Measurements from ENCODE around the gene WNT9B.
"Not testable (repeated sequence)": the region's sequence is repeated elsewhere in the genome, so short reads cannot be mapped to it uniquely, and the experiment has no call there.

The WNT9B gene

DNA sequence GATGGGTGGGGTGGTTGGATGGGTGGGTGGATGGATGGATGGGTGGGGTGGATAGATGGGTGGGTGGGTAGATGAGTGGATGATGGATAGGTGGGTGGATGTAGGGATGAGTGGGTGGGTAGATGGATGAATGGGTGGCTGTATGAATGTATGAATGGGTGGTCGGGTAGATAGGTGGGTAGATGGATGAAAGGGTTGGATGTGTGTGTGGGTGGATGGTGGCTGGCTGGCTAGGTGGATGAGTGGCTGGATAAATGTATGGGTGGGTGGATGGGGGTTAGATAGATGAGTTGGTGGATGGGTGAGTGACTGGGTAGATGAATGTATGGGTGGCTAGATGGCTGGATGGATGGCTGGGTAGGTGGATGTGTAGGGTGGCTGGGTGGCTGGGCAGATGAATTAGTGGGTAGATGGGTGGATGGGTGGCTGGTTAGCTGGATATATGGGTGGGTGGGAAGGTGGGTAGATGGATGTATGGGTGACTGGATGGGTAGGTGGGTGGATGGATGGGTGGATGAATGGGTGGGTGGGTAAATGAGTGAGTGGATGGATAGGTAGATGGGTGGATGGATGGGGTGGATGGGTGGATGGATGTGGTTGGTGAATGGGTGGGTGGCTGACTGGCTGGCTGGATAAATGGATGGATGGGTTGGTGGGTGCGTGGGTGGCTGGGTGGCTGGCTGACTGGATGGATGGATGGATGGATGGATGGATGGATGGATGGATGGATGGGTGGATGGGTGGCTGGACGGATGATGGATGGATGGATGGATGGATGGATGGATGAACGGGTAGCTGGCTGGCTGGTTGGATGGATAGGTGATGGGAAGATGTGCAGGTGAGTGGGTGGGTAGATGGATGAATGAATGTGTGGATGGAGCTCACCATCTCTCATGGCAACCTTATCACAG, 52.6 kb downstream of the WNT9B start:
- in situ Hi-C loops (cut with MboI; ENCODE audit: low sequenced_read_pairs): no loop called here

DNA sequence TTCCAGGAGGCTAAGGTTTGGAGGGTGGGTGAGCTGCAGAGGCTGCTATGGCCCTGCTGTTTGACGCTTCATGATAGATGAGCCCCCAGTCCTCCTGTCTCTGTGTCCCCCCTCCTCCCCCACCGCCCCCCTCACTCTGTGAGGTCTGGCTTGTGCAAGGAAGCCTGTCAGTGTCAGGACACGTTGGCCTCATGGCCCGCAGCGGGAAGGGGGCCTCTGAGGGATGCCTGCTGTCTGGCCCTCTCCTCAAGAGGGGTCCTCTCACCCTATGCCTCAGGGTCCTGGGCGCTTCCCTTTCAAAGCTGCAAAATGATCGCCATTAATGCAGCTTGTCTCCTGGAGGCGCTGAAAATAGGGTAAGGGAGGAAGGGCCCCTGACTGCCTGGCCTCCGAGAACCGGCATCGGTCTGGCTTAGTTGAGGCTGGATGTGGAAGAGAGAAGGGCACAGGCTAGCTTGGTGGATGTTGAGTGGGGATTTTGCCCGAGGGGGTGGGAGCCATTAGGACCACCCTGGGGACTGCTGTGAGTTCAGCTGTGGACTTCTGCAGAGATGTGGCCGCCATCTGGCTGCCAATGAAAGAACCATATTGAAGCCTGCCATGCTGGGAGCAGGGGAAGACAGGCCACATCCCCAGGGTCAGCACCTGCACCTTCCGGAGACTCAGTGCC, 56.8 kb downstream of the WNT9B start:
- in situ Hi-C loops (cut with MboI; ENCODE audit: low sequenced_read_pairs): no loop called here

GRCh38 chr17:46910179-46910927, 59.0 kb downstream of the WNT9B start:
- in situ Hi-C loops (cut with MboI; ENCODE audit: low sequenced_read_pairs): no loop called here

GRCh38 chr17:46911311-46911710, 59.9 kb downstream of the WNT9B start:
- in situ Hi-C loops (cut with MboI; ENCODE audit: low sequenced_read_pairs): no loop called here

GRCh38 chr17:46915596-46915995, 64.2 kb downstream of the WNT9B start:
- in situ Hi-C loops (cut with MboI; ENCODE audit: low sequenced_read_pairs): no loop called here

DNA sequence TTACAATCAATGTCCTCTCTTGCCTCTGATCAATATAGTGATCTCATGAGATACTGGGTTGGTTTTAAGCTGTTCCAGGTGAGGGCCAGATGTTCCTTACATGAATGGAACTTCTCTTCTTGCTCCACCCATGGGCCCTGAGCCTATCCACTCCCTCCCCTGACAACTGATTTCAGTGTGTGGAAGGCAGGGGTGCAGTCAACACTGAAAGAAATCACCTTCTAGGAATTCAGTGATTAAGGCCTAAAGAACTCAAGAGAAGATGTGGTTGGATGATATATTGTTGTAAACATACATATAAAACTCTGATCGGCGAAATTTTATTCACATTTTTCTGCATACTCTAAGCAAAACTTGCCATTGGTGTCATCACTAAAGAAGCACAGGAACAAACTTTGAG, 64.8 kb downstream of the WNT9B start:
- in situ Hi-C loops (cut with MboI; ENCODE audit: low sequenced_read_pairs): no loop called here

GRCh38 chr17:46916623-46917022, 65.2 kb downstream of the WNT9B start:
- in situ Hi-C loops (cut with MboI; ENCODE audit: low sequenced_read_pairs): no loop called here

DNA sequence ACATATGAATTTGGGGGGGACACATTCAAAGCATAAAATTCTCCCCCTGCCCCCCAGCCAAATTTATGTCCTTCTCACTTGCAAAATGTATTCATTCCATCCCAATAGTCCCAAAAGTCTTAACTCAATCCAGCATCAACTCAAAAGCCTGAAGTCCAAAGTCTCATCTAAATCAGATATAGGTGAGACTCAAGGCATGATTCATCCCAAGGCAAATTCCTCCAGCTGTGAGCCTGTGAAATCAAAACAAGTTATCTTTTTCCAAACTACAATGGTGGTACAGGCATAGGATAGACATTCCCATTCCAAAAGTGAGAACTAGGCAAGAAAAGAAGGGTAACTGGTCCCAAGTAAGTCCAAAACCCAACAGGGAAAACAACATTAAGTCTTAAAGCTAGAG, 65.7 kb downstream of the WNT9B start:
- in situ Hi-C loops (cut with MboI; ENCODE audit: low sequenced_read_pairs): no loop called here

- in situ Hi-C loops (cut with MboI; ENCODE audit: low sequenced_read_pairs): no loop called here
Observed at GRCh38 chr17:46917516-46917915, 66.1 kb downstream of the WNT9B start.

- in situ Hi-C loops (cut with MboI; ENCODE audit: low sequenced_read_pairs): not testable (repeated sequence)
Observed at GRCh38 chr17:46921962-46922361, 70.6 kb downstream of the WNT9B start.

DNA sequence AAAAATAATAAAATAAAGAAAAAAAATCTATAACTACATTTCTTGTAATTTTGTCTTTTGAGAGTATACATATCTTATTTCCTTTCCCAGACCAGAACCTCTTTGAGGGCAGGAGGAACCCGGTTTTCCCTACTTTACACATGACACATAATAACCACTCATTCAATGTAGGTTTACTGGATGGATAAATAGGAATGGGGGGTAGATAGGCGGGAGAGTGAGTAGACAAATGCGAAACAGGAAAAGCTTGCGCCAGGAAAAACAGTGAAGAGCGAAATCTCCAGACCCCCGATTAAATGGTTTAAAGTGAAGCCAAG, 71.1 kb downstream of the WNT9B start:
- in situ Hi-C loops (cut with MboI; ENCODE audit: low sequenced_read_pairs): no loop called here

GRCh38 chr17:46922804-46923635, 71.6 kb downstream of the WNT9B start, which contains the start of gene GOSR2:
Gene GOSR2, plus strand, starts transcription at chr17:46923160. Its CDS starts 33 bp downstream, at chr17:46923193.
- in situ Hi-C loops (cut with MboI; ENCODE audit: low sequenced_read_pairs): no loop called here

DNA sequence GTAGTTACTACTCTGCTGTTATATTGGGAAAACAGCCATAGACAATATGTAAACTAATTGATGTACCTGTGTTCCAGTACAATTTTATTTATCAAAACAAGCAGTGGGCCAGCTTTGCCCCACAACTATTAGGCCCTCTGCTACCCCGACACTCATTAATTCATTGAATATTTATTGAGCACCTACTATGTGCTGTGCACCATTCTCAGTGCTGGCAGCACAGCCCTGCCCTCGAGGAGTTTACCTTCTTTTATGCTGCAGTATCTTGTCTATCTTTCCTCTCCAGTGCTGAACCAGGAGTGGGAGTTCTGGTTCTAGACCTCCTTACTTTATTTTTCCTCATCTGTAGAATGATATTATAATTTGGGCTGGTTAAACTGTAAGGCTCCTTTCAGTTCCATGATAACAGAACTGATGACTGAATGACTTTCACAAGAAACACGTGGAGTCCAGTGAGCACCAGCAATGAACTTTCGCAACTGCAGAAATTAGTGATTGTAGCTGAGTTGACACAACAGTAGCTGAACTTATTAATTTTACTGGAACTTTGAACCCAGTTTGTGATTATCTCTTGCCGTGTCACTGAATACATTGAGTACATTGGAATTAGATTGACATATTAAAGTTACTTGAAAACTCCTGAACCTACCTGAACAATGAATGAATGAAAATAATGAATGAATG, 73.9 kb downstream of the WNT9B start:
- in situ Hi-C loops (cut with MboI; ENCODE audit: low sequenced_read_pairs): no loop called here

DNA sequence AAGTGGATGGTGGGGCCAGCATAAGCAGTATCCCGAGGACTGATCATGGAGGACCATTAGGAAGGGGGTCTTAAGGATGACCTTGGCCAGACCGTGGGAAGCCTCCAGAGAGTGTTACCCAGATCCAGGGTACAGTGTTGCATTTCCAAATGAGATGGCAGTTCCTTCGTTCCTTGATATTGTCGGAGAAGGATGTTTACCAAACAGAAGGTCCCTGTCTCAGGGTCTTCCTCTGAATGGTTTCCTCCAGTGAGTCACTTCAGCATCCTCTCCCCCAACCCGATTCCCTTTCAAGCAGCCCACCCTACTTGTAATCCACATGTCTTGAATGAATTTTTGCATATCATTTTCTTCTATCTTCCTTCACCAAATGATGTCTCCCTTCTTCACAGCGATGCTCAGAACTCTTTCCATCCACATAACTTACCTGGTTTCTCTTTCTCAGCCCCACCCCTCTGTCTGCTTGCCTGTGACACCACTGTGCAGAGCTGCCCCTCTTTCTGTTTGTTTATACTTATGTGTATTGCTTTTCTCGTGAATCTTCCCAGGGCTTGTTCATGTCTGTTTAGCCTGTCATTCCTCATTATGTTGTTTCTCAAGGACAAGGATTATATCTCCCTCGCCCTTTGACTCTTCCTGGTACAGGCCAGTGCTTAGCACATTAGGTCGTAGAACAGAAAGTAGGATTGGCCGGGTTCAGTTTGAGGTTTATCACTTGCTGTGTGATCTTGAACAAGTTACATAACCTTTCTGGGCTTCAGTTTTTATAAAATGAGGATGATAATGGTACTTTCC, 77.3 kb downstream of the WNT9B start:
- in situ Hi-C loops (cut with MboI; ENCODE audit: low sequenced_read_pairs): no loop called here

DNA sequence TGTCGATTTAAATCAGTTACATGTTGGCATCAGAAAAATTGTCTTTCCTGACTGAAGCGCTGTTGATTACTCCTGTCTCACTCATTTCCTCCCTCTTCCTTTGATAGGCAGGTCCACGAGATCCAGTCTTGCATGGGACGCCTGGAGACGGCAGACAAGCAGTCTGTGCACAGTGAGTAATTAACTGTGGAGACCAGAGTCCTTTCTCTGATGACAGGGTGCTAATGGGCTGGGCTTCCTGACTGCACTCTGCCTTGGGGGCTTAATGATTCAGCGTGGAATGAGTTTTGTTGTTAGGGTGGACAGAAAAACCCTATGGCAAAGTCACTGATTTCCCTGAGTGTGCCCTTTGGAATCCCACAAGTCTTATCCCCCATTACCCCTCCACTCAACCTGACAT, 78.0 kb downstream of the WNT9B start:
- in situ Hi-C loops (cut with MboI; ENCODE audit: low sequenced_read_pairs): no loop called here

DNA sequence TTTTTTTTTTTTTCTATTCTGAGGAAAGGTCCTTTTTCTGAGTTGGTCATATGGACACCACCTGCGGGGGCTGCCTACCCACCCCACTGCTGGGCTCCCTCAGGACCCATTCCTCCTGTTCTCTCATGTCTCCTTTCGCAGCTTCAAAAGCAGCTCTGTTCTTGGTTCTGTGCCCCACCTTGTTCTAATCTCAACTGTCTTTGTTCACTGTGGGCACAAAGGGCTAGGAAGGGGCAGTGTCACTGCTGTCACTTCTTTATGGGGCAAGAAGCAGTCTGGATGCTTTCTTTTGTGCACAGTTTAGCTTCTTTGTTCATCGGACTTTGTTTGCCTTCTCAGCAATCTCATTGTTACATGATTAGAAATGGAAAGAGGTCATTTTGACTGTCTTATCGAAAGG, 78.7 kb downstream of the WNT9B start:
- in situ Hi-C loops (cut with MboI; ENCODE audit: low sequenced_read_pairs): no loop called here

DNA sequence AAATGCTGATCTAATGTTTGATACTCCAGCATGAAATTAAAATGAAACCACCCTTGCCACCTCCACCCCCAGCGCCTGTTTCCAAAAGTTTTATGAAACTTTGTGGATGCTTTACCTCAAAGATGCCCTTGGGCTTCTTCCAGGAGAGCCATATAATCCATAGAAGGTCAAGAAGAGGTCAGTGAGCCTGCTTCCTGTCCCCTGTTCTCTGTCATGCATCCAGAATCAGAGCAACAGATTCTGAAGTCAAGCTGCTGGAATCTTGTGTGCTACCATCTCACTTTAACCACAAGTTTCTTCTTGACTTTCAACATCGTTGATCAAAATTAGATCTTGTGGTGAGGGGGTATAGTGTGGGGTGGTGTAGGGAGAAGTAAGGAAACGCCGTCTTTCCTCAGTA, 80.2 kb downstream of the WNT9B start:
- in situ Hi-C loops (cut with MboI; ENCODE audit: low sequenced_read_pairs): no loop called here

GRCh38 chr17:46935658-46936266, 84.4 kb downstream of the WNT9B start:
- in situ Hi-C loops (cut with MboI; ENCODE audit: low sequenced_read_pairs): no loop called here

Measured in hTERT RPE-1 (cell line).